GM12873 (cell line): ENCODE data around the gene NWD2.

ENCODE experiments used
- CTCF ChIP-seq: IDR thresholded peaks from 2 replicates; pipeline ENCODE4 v1.5.1; 2012; ENCODE audit warnings: low read depth, mild to moderate bottlenecking, moderate library complexity, low read length, control low read depth; ENCODE audit not compliant: insufficient read depth; ENCODE audit errors: missing control alignments

NWD2 gene

GRCh38 chr4:37223732-37224131, 20.8 kb upstream of the NWD2 start:
- no peak for TF ChIP-seq CTCF

- no peak for TF ChIP-seq CTCF
These were observed 19.7 kb upstream of the NWD2 start for GRCh38 chr4:37224854-37225253.

- no peak for TF ChIP-seq CTCF
These were observed 18.8 kb upstream of the NWD2 start for GRCh38 chr4:37225778-37226177.

- no peak for TF ChIP-seq CTCF
These were observed 12.2 kb upstream of the NWD2 start for GRCh38 chr4:37232315-37232714.

- TF ChIP-seq CTCF = no peak
These were observed 8.4 kb upstream of the NWD2 start for GRCh38 chr4:37236165-37236564.

- TF ChIP-seq CTCF = no peak
These were observed 2.9 kb upstream of the NWD2 start for GRCh38 chr4:37241647-37242046.

GRCh38 chr4:37243051-37243450, 1.5 kb upstream of the NWD2 start:
- peak; percentile 6 for TF ChIP-seq CTCF
